ENCODE data around the gene ZMIZ1.
A peak's percentile ranks its signal among the peaks of the same experiment; 100 is the strongest.

ZMIZ1 gene

GRCh38 chr10:79266084-79266483 lies 197.3 kb downstream of the ZMIZ1 start:
- peak; percentile 90 for DNase-seq (ENCODE audit: low read depth)
- peak overlapping the region; percentile 38 for H3K4me3 ChIP-seq (ENCODE audit: low read depth, low read length)
- no peak for TF ChIP-seq POLR2A (IDR thresholded peaks at IDR 0.05; ENCODE audit: extremely low read depth, insufficient read length)
- 0 out of 2 replicates have a peak, but pooled peaks have one; percentile 10 for TF ChIP-seq MAX (IDR thresholded peaks at IDR 0.05; ENCODE audit: low read depth, low read length)

GRCh38 chr10:79266543-79267312 lies 198.0 kb downstream of the ZMIZ1 start:
- H3K4me3 ChIP-seq (ENCODE audit: low read depth, low read length) = peak overlapping the region; percentile 38
- TF ChIP-seq MAX (IDR thresholded peaks at IDR 0.05; ENCODE audit: low read depth, low read length) = peak; percentile 84
- TF ChIP-seq CTCF (IDR thresholded peaks at IDR 0.05; ENCODE audit: low read depth, low read length) = no peak
- no peak for TF ChIP-seq POLR2A (IDR thresholded peaks at IDR 0.05; ENCODE audit: extremely low read depth, insufficient read length)
- peak; percentile 71 for TF ChIP-seq MYC (IDR thresholded peaks at IDR 0.05; ENCODE audit: low read depth, low read length)
- peak; percentile 98 for DNase-seq (ENCODE audit: low read depth)

GRCh38 chr10:79267499-79267898 lies 198.7 kb downstream of the ZMIZ1 start:
- no peak for TF ChIP-seq POLR2A (IDR thresholded peaks at IDR 0.05; ENCODE audit: extremely low read depth, insufficient read length)
- TF ChIP-seq MAX (IDR thresholded peaks at IDR 0.05; ENCODE audit: low read depth, low read length) = no peak
- no peak for TF ChIP-seq MYC (IDR thresholded peaks at IDR 0.05; ENCODE audit: low read depth, low read length)
- TF ChIP-seq CTCF (IDR thresholded peaks at IDR 0.05; ENCODE audit: low read depth, low read length) = no peak
- DNase-seq (ENCODE audit: low read depth) = peak; percentile 40
- H3K4me3 ChIP-seq (ENCODE audit: low read depth, low read length) = peak overlapping the region; percentile 1

DNA sequence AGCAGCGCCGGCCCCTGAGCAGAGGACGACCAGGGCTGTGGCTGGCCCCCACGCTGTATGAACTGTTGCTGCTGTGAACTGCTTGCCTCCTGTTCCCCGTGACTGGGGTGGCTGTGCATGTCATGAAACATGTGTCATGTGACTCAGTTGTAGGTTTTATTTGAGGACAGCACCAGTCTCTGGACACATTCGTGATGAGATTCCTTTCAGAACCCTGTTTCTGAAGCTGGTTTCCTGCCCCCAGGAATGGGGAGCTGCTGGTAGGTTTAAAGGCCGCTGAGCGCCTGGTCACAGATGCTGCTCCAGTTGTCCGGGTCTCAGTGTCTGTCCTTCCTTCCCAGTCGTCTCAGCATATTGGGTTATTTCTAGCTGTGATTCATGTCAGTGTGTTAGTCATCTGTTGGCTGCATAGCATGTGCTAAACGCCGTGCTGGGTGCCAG lies 199.4 kb downstream of the ZMIZ1 start:
- TF ChIP-seq CTCF (IDR thresholded peaks at IDR 0.05; ENCODE audit: low read depth, low read length) (no peak), MAX (IDR thresholded peaks at IDR 0.05; ENCODE audit: low read depth, low read length) (no peak), POLR2A (IDR thresholded peaks at IDR 0.05; ENCODE audit: extremely low read depth, insufficient read length) (no peak), MYC (IDR thresholded peaks at IDR 0.05; ENCODE audit: low read depth, low read length) (no peak)
- no peak for DNase-seq (ENCODE audit: low read depth)
- no peak overlapping the region for H3K4me3 ChIP-seq (ENCODE audit: low read depth, low read length)

- no peak overlapping the region for H3K4me3 ChIP-seq (ENCODE audit: low read depth, low read length)
- TF ChIP-seq CTCF (IDR thresholded peaks at IDR 0.05; ENCODE audit: low read depth, low read length) = no peak
- TF ChIP-seq MAX (IDR thresholded peaks at IDR 0.05; ENCODE audit: low read depth, low read length) = no peak
- TF ChIP-seq POLR2A (IDR thresholded peaks at IDR 0.05; ENCODE audit: extremely low read depth, insufficient read length) = no peak
- TF ChIP-seq MYC (IDR thresholded peaks at IDR 0.05; ENCODE audit: low read depth, low read length) = no peak
- DNase-seq (ENCODE audit: low read depth) = peak; percentile 44
These were observed 200.0 kb downstream of the ZMIZ1 start for GRCh38 chr10:79268742-79269141.

DNA sequence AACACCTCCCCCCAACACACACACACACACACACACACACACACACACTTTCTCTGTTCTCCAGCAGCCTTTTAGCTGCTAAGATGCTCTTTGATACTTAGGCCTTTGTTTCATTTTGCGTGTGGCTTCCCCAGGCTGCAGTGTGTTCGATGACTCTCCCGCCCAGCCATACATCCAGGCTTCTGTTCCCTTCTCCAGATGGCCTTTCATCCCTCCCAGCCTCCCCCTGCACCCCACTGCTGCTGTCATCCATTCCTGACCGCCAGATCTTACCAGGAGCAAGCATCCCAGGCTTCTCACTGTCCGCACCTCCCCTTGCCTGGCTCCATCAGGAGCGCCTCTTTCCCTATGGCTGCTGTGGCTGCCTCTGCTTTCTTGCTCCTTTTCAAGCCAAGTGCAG lies 200.7 kb downstream of the ZMIZ1 start:
- H3K4me3 ChIP-seq (ENCODE audit: low read depth, low read length) = no peak overlapping the region
- no peak for TF ChIP-seq POLR2A (IDR thresholded peaks at IDR 0.05; ENCODE audit: extremely low read depth, insufficient read length)
- TF ChIP-seq MAX (IDR thresholded peaks at IDR 0.05; ENCODE audit: low read depth, low read length) = no peak
- TF ChIP-seq MYC (IDR thresholded peaks at IDR 0.05; ENCODE audit: low read depth, low read length) = no peak
- no peak for TF ChIP-seq CTCF (IDR thresholded peaks at IDR 0.05; ENCODE audit: low read depth, low read length)
- DNase-seq (ENCODE audit: low read depth) = no peak

Measured in NB4 (cell line).